Measurements from ENCODE around the gene ZNF850. TPM values are rescaled to one million over a fixed set of nuclear protein-coding genes. Genes with fewer than 3 reads are reported as not detected.

ZNF850 gene
- total and polyA plus RNA-seq, 2 of the 13 experiments (the other 11 are each of a cell fraction or from before 2014, with no cell fraction given) = 0.78 to 6.6 TPM

DNA sequence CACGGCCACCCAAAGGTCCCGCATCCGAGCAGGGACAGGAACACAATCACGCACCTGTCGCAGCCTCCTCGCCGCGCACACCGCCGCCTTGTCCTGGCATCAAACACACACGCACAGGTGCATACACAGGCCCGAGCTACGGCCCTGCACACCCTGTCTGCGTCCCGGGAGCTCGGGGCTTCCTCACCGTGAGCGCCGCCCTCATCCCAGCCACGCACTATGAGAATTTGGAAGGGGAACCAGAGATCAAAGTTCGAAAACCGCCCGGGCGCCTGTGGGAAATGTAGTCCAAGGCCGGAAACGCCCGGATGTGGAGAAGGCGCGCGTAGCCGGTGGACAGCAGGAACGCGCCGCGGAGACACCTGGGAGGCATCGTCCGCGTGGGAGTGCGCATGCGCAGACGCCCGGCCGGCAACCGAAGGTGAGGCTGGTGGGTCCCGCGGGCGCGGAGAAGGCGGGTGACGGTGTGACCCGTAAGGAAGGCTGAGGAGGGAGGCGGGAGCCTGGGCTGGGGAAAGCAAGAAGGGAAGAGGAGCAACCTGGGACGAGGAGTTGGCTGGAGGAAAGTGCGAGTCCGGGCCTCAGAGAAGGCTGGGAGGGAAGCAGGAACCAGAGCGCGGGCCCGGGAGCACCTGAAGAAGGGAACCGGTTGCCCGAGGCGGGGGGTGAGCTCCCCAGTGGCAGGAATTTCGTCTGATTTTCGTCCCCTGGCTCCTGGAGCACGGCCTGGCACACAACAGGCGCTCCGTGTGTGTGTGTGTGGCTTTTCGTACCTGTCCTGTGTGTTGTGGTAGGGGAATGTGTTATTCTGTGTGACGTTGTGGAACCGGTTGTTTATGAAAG, 85.2 kb downstream of the ZNF850 start, which contains the start of gene ZNF567 (continued):
- TF ChIP-seq, protein P1, sequence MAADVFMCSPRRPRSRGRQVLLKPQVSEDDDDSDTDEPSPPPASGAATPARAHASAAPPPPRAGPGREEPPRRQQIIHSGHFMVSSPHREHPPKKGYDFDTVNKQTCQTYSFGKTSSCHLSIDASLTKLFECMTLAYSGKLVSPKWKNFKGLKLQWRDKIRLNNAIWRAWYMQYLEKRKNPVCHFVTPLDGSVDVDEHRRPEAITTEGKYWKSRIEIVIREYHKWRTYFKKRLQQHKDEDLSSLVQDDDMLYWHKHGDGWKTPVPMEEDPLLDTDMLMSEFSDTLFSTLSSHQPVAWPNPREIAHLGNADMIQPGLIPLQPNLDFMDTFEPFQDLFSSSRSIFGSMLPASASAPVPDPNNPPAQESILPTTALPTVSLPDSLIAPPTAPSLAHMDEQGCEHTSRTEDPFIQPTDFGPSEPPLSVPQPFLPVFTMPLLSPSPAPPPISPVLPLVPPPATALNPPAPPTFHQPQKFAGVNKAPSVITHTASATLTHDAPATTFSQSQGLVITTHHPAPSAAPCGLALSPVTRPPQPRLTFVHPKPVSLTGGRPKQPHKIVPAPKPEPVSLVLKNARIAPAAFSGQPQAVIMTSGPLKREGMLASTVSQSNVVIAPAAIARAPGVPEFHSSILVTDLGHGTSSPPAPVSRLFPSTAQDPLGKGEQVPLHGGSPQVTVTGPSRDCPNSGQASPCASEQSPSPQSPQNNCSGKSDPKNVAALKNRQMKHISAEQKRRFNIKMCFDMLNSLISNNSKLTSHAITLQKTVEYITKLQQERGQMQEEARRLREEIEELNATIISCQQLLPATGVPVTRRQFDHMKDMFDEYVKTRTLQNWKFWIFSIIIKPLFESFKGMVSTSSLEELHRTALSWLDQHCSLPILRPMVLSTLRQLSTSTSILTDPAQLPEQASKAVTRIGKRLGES (CRISPR knock-in tag; IDR thresholded peaks at IDR 0.05; ENCODE audit: borderline replicate concordance) = 0 out of 2 replicates have a peak, but pooled peaks have one; percentile 29
- TF ChIP-seq MYNN (CRISPR knock-in tag; IDR thresholded peaks at IDR 0.05; ENCODE audit: low read depth) (0 out of 2 replicates have a peak, but pooled peaks have one; percentile 40), ZNF12 (CRISPR knock-in tag; IDR thresholded peaks at IDR 0.05) (no peak), MZF1 (CRISPR knock-in tag; IDR thresholded peaks at IDR 0.05; ENCODE audit: borderline replicate concordance) (no peak), ZNF337 (CRISPR knock-in tag; IDR thresholded peaks at IDR 0.05; ENCODE audit: borderline replicate concordance, low read depth) (no peak), ZNF547 (CRISPR knock-in tag; IDR thresholded peaks at IDR 0.05) (peak; percentile 59; the same call in 1 of the 2 replicates), HDAC1 (CRISPR knock-in tag; IDR thresholded peaks at IDR 0.05) (peak; percentile 89)
- TF ChIP-seq, protein P2, sequence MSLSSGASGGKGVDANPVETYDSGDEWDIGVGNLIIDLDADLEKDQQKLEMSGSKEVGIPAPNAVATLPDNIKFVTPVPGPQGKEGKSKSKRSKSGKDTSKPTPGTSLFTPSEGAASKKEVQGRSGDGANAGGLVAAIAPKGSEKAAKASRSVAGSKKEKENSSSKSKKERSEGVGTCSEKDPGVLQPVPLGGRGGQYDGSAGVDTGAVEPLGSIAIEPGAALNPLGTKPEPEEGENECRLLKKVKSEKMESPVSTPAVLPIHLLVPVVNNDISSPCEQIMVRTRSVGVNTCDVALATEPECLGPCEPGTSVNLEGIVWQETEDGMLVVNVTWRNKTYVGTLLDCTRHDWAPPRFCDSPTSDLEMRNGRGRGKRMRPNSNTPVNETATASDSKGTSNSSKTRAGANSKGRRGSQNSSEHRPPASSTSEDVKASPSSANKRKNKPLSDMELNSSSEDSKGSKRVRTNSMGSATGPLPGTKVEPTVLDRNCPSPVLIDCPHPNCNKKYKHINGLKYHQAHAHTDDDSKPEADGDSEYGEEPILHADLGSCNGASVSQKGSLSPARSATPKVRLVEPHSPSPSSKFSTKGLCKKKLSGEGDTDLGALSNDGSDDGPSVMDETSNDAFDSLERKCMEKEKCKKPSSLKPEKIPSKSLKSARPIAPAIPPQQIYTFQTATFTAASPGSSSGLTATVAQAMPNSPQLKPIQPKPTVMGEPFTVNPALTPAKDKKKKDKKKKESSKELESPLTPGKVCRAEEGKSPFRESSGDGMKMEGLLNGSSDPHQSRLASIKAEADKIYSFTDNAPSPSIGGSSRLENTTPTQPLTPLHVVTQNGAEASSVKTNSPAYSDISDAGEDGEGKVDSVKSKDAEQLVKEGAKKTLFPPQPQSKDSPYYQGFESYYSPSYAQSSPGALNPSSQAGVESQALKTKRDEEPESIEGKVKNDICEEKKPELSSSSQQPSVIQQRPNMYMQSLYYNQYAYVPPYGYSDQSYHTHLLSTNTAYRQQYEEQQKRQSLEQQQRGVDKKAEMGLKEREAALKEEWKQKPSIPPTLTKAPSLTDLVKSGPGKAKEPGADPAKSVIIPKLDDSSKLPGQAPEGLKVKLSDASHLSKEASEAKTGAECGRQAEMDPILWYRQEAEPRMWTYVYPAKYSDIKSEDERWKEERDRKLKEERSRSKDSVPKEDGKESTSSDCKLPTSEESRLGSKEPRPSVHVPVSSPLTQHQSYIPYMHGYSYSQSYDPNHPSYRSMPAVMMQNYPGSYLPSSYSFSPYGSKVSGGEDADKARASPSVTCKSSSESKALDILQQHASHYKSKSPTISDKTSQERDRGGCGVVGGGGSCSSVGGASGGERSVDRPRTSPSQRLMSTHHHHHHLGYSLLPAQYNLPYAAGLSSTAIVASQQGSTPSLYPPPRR (CRISPR knock-in tag; IDR thresholded peaks at IDR 0.05; ENCODE audit: borderline replicate concordance) = 0 out of 2 replicates have a peak, but pooled peaks have one; percentile 16
- TF ChIP-seq, protein P3, sequence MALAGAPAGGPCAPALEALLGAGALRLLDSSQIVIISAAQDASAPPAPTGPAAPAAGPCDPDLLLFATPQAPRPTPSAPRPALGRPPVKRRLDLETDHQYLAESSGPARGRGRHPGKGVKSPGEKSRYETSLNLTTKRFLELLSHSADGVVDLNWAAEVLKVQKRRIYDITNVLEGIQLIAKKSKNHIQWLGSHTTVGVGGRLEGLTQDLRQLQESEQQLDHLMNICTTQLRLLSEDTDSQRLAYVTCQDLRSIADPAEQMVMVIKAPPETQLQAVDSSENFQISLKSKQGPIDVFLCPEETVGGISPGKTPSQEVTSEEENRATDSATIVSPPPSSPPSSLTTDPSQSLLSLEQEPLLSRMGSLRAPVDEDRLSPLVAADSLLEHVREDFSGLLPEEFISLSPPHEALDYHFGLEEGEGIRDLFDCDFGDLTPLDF (CRISPR knock-in tag; IDR thresholded peaks at IDR 0.05) = peak; percentile 91
- TF ChIP-seq, protein P4, sequence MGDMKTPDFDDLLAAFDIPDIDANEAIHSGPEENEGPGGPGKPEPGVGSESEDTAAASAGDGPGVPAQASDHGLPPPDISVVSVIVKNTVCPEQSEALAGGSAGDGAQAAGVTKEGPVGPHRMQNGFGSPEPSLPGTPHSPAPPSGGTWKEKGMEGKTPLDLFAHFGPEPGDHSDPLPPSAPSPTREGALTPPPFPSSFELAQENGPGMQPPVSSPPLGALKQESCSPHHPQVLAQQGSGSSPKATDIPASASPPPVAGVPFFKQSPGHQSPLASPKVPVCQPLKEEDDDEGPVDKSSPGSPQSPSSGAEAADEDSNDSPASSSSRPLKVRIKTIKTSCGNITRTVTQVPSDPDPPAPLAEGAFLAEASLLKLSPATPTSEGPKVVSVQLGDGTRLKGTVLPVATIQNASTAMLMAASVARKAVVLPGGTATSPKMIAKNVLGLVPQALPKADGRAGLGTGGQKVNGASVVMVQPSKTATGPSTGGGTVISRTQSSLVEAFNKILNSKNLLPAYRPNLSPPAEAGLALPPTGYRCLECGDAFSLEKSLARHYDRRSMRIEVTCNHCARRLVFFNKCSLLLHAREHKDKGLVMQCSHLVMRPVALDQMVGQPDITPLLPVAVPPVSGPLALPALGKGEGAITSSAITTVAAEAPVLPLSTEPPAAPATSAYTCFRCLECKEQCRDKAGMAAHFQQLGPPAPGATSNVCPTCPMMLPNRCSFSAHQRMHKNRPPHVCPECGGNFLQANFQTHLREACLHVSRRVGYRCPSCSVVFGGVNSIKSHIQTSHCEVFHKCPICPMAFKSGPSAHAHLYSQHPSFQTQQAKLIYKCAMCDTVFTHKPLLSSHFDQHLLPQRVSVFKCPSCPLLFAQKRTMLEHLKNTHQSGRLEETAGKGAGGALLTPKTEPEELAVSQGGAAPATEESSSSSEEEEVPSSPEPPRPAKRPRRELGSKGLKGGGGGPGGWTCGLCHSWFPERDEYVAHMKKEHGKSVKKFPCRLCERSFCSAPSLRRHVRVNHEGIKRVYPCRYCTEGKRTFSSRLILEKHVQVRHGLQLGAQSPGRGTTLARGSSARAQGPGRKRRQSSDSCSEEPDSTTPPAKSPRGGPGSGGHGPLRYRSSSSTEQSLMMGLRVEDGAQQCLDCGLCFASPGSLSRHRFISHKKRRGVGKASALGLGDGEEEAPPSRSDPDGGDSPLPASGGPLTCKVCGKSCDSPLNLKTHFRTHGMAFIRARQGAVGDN (CRISPR knock-in tag; IDR thresholded peaks at IDR 0.05) = peak; percentile 88
- TF ChIP-seq, protein P5, sequence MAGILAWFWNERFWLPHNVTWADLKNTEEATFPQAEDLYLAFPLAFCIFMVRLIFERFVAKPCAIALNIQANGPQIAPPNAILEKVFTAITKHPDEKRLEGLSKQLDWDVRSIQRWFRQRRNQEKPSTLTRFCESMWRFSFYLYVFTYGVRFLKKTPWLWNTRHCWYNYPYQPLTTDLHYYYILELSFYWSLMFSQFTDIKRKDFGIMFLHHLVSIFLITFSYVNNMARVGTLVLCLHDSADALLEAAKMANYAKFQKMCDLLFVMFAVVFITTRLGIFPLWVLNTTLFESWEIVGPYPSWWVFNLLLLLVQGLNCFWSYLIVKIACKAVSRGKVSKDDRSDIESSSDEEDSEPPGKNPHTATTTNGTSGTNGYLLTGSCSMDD (CRISPR knock-in tag; IDR thresholded peaks at IDR 0.05) = no peak
